HG02571 (cell line): ENCODE results near the gene FRAS1.
"Not testable (repeated sequence)": the region's sequence is repeated elsewhere in the genome, so short reads cannot be mapped to it uniquely, and the experiment has no call there.

Source experiments
- ATAC-seq: cut with Tn5 transposase; IDR thresholded peaks from one replicate; pipeline ENCODE4 v1.9.1; 2021; ENCODE audit warnings: mild to moderate bottlenecking, moderate library complexity; ENCODE audit not compliant: unreplicated experiment

Gene FRAS1, protein sequence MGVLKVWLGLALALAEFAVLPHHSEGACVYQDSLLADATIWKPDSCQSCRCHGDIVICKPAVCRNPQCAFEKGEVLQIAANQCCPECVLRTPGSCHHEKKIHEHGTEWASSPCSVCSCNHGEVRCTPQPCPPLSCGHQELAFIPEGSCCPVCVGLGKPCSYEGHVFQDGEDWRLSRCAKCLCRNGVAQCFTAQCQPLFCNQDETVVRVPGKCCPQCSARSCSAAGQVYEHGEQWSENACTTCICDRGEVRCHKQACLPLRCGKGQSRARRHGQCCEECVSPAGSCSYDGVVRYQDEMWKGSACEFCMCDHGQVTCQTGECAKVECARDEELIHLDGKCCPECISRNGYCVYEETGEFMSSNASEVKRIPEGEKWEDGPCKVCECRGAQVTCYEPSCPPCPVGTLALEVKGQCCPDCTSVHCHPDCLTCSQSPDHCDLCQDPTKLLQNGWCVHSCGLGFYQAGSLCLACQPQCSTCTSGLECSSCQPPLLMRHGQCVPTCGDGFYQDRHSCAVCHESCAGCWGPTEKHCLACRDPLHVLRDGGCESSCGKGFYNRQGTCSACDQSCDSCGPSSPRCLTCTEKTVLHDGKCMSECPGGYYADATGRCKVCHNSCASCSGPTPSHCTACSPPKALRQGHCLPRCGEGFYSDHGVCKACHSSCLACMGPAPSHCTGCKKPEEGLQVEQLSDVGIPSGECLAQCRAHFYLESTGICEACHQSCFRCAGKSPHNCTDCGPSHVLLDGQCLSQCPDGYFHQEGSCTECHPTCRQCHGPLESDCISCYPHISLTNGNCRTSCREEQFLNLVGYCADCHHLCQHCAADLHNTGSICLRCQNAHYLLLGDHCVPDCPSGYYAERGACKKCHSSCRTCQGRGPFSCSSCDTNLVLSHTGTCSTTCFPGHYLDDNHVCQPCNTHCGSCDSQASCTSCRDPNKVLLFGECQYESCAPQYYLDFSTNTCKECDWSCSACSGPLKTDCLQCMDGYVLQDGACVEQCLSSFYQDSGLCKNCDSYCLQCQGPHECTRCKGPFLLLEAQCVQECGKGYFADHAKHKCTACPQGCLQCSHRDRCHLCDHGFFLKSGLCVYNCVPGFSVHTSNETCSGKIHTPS (N-terminal part only)

DNA sequence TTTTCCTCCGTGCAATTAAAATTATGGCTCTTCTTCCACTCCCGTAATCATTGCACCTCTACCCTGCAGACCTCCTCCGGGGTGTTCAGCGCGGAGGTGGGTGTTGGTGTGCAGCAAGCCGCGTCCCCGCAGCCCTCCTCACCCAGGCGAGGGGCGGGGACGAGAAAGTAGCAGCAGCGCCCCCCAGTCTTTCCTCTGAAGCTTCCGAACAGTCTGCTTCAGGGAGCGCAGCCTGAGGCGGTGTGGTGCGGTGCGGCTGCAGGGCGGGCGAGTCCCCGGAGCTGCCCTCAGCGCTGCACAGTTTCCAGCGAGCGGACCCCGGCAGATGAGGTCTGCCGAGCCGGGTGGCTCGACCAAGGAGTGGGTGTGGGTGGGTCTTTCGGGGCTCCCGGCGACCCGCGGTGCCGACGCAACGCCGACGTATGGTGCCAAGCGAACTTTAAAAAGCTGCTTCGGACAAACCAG lies at the start of gene FRAS1:
Gene FRAS1 (plus strand): TSS at position 189 of the 465 bp plus-strand sequence. CDS start 687 bp downstream, outside the sequence.
- ATAC-seq: no peak

DNA sequence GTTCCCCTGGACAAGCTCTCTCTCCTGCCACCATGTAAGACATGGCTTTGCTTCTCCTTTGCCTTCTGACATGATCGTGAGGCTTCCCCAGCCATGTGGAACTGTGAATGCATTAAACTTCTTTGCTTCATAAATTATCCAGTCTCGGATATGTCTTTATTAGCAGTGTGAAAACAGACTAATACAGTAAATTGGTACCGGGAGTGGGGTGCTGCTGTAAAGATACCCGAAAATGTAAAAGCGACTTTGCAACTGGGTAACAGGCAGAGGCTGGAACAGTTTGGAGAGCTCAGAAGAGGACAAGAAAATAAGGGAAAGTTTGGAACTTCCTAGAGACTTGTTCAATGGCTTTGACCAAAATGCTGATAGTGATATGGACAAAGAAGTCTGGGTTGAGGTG lies 46.1 kb upstream of the FRAS1 start:
- not testable (repeated sequence) for ATAC-seq

DNA sequence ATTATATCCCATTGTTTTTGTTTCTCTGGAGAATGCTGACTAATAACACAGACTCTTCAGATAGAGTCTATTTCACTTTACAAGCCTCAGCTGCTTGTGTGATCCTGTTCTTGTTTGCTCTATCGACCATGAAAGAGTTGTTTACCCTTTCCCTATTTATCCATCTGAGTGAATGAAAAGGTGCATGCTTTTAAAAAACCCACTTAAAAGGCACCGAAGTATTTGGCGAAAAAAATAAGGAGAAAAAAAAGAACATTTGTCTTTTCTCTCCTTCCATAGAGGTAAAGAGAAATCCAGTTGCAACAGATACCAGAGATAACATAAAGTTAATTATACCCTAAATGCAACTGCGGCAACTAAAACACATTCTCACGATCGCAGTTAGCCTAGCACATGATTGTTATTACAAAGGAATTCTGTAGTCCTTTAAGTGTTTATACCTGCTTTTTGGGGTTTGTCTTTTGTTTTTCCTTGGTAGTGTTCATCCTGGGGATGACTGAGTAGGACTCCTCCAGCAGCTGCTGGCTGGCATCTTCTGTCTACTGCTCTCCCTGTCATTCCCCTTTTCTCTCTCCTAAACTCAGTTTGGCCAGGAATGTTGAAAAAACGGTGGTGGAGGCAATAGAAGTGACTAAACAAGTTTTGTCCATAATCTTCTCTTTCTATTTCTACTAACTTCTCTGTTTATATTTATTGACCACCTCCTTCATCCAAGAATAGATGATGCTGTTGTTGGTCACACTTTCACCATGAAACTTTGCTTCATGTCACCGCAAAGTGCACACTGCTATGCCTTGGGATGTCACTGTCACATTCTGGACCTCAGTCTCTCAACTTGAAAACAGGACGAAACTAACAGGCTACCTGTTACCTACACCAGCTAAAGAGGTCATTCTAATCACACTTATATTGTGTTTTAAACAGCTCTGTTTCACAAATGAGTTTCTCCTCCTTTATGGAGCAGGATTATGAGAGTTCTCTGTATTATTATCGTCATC lies 41.9 kb upstream of the FRAS1 start:
- no peak for ATAC-seq

DNA sequence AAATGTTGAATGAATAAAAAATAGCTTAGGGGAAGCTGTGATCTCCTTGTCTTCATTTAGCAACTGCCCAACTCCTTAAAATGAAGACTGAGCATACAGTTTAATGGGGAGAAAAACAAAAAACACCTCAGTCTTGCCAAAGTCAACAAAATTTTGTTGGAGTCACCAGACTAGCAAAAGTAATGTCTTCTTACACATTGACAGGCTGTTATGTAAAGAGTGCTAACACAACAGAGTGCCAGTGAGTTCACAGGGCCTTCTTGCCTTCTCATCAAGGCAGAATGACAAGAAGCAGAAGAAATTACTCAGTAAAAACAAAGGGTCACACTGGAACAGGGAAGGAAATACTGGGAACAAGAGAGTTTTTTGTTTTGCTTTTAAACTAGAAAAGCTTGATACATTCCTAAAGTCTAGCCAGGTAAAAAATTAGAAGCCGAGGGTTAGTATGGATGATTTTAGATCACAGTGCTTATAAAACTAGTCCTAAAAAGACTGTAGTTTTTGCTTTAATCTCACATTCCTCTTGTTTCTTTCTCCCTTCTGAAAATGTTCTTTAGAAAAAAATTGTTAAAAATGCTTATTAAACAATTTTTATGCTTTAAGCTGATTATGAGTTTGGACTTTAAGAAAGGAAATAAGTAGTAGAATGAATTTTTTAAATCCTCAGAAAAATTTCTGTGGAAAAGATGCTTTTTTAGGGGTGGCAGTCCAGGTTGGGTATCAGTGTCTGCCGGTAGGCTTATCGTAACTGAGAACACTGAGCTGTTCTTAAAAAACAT lies 38.7 kb upstream of the FRAS1 start:
- no peak for ATAC-seq

DNA sequence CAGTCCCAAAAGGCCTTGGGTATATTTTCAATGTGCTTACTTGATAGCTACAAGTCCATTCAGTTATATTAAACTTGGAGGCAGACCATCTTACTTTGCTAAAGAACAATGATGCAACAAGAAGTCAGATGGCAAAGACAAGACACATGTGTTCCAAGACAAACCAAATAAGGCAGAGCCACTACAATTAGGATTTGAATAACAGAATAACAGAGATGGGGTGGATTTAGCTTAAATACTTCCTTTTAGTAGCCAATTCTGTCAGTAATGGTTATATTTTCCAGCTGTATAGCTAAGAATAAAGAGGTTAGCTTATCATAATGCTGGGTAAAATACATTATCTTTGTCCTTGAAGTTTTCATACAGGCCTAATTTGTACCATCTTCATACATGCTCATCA lies 37.7 kb upstream of the FRAS1 start:
- no peak for ATAC-seq

DNA sequence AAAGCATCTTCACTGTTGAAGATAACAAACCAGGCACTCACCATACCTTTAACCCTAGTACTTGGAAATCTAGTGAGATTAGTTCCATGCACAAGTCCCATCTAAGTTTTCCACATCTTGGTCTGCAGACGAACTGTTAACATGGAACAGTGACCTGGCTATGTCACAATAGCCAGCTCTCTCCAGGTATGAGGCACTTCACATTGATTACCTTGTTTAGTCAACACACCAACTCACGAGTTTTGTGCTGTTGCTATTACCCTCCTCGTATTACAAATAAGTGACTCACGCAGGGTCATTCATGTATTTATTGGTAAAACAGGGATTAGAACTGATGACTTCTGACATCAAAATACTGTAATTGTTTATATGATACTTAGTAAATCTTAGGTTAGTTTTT lies 36.4 kb upstream of the FRAS1 start:
- ATAC-seq: no peak

DNA sequence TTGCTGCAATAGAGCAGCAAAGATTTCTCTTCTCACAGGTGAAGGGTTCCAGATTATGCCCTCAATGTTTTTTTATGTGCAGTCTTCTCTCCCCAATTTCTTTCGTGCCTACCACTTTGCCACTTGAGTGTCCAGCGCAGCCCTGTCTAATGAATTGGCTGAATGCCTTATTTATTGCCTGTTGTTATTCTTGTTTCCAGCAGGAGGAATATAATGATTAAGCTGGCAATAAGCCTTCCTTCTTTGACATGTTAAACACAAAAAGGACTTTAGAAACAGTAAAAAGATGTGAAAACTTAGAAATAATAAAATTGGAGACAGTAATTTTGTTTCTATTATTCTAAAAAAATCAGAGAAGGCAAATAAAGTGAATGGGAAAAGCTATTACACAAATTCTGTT lies 34.6 kb upstream of the FRAS1 start:
- no peak for ATAC-seq

DNA sequence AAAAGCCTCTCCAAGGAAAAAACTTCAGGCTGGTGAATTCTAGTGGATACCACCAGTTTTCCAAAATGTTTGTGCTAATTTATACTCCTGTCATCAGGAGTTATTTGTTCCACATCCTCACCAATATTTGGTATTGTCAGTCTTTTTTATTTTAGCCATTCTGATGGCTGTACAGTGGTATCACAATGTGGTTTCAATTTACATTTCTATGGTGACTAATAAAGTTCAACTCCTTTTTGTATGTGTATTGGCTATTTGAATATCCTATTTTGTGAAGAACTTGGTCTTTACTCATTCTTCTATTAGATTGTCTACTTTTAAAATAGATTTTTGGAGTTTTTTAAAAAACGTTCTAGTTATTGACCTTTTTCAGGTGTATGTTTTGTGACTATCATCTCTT lies 33.0 kb upstream of the FRAS1 start:
- no peak for ATAC-seq

DNA sequence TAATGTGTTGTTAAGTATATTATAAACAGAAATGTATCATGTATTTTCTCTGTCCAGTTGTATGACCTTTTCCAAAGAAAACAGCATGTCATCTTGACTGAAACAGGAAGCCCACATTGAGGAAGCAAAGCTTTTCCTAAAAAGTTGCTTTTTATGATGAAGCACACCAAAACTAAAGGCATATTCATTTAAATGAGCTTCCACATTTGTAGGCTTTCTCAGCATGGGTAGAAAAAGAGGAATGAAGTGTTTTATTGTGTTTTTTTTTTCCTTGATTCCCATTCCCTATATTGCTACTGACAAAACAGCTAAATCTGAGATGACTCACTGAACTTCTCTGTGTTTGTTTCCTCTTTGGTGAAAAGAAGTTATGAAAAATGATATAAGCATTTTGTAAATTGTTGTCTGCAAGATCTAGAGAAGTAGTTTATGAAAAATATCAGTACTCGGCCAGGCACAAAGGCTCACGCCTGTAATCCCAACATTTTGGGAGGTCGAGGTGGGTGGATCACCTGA lies 32.5 kb upstream of the FRAS1 start:
- no peak for ATAC-seq

DNA sequence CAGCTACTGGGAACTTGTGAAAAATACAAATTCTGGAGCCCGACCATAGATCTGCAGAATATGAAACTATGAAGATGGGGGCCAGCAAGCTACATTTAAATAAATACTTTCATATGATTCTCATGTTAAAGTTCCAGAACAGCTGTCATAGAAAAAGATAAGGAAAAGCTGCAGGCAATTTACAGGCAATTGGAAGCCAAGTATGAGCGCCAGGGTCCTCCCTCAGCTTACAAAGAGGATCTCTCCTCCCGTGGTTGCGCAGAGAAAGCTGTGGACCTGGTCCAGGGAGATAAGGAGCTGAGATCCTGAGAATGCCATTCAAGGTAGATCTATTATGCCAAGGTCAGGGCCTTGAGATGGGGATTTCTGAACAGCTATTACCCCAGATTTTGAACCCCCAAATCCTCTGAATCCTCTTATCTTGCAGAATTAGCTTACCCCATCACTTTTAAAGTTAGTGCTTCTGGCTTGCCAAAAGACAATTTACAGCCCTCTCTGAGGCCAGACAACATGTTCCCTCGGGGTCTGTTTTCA lies 25.6 kb upstream of the FRAS1 start:
- ATAC-seq: no peak

DNA sequence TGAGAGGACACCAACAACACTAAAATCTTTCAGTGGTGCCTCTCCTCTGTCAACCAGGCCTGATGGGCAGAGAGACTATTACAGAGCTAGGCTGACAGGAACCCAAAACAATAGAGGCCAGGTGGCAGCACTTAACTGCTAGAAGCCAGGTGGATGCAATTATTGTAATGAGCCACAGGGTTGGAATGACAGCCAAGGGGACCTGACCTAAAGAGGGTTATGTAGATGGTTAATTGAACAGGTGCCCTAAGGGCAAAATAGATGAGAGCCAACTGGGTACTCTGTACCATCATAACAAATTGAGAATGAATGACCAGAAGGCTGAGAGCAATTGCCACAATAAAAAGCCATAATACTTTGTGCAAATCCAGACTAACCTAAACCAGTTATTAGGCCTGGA lies 24.7 kb upstream of the FRAS1 start:
- ATAC-seq: no peak

DNA sequence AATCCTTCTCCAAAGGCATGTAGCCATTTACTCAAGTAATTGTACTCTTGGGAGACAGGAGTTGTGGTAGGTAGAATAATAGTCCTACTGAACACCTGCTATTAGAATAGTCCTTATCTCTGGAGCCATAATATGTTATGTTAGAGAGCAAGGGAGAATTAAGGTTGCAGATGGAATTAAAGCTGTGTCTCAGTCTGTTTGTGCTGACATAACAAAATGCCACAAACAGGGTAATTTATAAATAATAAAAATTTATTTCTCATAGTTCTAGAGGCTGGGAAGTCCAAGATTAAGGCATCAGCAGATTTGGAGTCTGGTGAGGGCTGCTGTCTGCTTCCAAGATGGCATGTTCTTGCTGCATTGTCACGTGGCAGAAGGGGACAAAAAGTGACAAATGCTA lies 24.2 kb upstream of the FRAS1 start:
- no peak for ATAC-seq

DNA sequence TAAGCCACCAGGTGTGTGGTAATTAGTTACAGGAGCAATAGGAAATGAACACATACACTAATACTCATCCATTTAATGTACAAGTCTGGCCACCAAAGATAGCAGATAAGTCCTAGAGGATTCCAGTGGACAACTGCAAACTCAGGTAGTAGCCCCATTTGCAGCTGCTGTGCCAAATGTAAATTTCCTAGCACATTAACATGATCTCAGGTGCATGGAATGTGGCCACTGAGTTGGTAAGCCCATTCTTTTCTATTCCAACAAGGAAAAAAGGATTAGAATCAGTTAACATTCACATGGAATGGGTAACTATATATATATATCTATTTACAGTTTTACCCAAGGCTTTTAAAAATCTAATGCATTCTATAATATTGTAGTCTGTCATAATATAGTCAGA lies 23.3 kb upstream of the FRAS1 start:
- no peak for ATAC-seq

DNA sequence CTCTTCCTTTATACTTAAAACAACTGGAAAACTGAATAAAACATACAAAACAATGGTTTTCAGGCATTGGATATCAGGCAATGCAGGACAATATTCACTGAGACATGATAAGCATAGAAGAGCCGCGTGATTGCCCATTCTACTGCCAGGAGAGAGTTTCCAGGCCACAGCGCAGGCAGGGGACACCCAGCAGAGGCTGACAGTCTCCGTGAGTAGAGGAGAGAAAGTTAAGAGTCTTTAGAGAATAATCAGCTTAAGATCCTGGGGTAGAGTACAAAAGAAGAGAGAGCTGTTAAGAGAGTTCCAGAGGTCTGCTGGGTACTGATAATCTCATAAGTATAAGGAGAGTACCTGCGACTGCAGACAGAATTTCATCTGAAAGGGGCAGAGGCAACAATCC lies 18.4 kb upstream of the FRAS1 start:
- no peak for ATAC-seq

DNA sequence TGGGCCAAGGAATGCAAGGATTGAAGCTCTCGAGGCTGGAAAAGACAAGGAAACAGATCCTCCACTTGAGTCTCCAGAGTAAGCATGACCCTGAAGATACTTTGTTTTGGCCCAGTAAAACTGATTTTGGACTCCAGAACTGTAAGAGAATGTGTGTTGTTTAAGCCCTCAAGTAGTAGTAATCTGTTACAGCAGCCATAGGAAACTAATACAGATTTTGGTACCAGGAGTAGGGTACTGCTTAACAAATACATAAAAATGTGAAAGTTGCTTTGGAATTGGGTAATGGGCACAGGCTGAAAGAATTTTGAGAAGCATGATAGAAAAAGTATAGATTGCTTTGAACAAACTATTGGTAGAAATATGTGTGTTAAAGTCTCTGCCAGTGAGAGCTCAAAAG lies 17.4 kb upstream of the FRAS1 start:
- ATAC-seq: no peak

DNA sequence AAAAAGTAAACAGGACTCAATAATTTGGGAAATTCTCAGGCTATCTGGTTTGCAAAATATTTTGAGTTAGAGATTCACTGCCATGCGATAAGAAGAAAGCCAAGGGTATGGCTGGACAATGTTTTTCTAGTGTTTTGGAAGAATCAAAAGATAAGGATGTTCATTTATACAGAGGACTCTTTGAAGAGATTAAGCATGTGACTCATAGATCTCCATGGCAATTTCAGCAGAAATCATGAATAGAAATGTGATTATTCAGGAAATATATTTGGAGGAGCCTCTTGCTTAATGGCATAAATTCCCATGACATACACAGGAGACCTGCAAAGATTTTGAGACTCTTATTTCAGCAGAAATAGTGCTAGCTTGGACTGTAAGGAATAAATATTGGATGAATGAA lies 16.7 kb upstream of the FRAS1 start:
- ATAC-seq: no peak

DNA sequence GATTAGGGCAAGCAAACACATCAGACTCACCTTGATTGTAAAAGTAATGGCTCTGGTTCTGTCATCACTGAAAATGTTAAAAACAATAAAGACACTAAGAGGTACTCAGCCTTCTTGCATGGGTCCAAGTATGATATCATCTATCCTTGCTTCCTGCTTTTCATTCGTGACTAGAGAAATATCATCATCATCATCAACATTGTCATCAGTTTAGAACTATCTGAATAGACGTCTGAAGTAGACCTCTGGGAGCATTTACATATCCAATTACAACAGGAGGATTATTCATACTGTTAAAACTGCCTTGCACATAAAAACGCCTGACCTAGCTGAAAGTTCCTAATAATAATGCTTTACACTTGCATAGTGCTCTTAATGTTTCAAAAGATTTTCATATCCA lies 9.8 kb upstream of the FRAS1 start:
- no peak for ATAC-seq

DNA sequence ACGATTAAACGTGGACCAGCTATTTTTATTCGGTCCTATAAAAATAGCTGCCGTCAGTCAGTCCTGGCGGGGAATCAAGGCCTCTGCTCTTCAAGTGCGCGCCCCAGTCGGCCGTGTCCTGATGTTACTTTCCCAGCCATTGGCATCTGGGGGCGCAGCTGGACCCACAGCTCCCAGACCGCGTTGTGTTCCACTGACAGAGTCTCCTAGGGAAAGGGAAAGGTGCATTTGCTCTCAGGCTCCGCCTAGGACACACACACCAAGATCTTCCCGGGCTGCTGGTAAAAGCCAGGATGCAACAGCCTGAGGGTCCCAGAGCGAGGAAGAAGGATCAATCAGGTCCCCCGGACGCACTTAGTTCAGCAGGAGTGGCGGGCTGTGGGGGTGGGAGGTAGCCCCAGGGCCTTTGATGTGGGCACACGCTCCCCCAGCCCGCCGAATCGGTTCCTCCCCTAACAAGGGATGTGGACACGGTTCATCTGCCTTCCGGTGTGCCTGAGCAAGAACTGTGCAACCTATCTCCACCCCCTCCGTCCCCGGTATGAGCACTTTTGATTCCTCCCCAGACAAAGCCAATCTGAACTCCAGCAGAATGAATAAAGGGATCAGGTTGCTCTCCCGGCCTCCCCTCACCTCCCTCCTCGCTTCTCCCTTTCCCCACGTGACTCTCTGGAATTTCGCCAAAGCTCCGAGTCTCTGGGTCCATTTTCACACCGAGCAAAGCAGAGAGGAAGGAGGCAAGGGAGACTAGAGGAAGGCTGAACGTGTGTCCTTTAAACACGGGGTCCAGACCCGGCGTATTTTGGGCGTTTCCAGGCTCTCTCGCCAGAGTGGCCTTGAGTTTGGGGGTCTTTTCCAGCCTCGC lies 626 bp upstream of the FRAS1 start:
- no peak for ATAC-seq
